HL-60 (cell line): ENCODE results near the gene GABARAPL2.
A peak's percentile ranks its signal among the peaks of the same experiment; 100 is the strongest.

ENCODE experiments used
- DNase-seq, 2 experiments: peaks; one replicate each; pipeline ENCODE4 v3.0.0-alpha.2; 2010 to 2020; ENCODE audit warnings: low read depth in 1 of 2, low spot score in 1 of 2
- H3K27ac ChIP-seq: fragments of 250-450 bp; sonication (Bioruptor Pico); replicated peaks from 2 replicates; pipeline ENCODE4 v1.5.1; 2020; ENCODE audit warnings: mild to moderate bottlenecking, moderate library complexity
- H3K27me3 ChIP-seq: fragments of 250-450 bp; sonication (Bioruptor Pico); 2 replicates; pipeline ENCODE4 v1.5.1; 2021; ENCODE audit warnings: mild to moderate bottlenecking, moderate library complexity; ENCODE audit not compliant: insufficient read depth, poor library complexity, severe bottlenecking
- H3K4me3 ChIP-seq: replicated peaks from 2 replicates; pipeline ENCODE4 v1.5.1; 2011; ENCODE audit warnings: mild to moderate bottlenecking, control low read depth, low read length; ENCODE audit not compliant: insufficient read depth
- GABPA ChIP-seq: IDR thresholded peaks from 2 replicates; pipeline ENCODE4 v1.6.1; 2012; ENCODE audit warnings: low read depth
- POLR2AphosphoS5 ChIP-seq: IDR thresholded peaks from 2 replicates; pipeline ENCODE4 v1.6.1; 2012; ENCODE audit warnings: low read depth
- REST ChIP-seq: IDR thresholded peaks from 2 replicates; pipeline ENCODE4 v1.6.1; 2012; ENCODE audit warnings: low read depth; ENCODE audit not compliant: insufficient replicate concordance
- SPI1 ChIP-seq: IDR thresholded peaks from 2 replicates; pipeline ENCODE4 v1.6.1; 2012; ENCODE audit warnings: low read depth, mild to moderate bottlenecking, borderline replicate concordance
- long read RNA-seq: library from polyadenylated mRNA; unstranded; transcript quantifications from one replicate; pipeline ENCODE4 v2.0.0, GENCODE V29; 2020
- TF ChIP-seq, protein P1 (sequence below): IDR thresholded peaks from one replicate; pipeline ENCODE4 v1.5.1; 2011; ENCODE audit warnings: low read length, control low read depth, inconsistent platforms; ENCODE audit not compliant: insufficient read depth

The GABARAPL2 gene
- long read RNA-seq, transcript GABARAPL2-201 (4 exons, 1,002 nt) = major isoform, 137 of 140 reads
- long read RNA-seq, partial matches to known transcripts = 2 of 140 reads
- long read RNA-seq, other reads (novel, unspliced or antisense) = 1 of 140 reads

DNA sequence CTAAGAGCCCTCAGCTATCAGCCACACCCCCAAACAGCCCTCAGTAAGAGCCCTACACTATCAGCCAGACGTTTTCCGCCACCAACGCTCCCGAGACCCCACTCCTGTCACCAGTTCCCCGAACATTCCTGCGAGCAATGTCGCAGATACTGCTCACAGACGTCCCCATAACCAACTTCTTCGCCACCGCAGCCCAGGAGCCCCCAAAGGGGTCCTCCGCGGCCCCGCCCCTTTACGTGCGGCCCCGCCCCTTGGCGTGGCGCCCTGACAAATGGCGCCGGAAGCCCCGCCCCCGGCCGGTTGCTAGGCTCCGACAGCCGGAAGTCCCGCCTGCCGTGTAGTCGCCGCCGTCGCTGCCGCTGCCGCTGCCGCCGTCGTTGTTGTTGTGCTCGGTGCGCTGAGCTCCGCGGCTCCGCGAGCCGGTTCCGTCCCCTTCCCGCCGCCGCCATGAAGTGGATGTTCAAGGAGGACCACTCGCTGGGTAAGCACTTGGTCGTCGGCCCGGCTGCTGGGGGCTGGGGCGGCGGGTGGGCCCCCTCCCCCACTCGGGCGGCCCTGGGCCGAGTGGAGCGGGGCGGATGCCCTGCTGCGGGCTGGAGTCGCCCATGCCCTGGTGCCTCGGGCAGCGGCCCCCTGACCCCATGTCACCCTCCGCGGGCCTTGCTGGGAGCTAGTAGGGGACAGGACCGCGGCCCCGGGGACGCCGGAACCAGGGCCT lies at the start of gene GABARAPL2:
TSS of gene GABARAPL2 (plus strand) at position 340 of the 718 bp plus-strand sequence. CDS start at position 448, 108 bp downstream.
- Histone ChIP-seq H3K27me3 (peaks cover 2% of the 10 kb centered on the region), H3K4me3 (peak within 1 kb of the TSS; percentile 98), H3K27ac (peak within 1 kb of the TSS; percentile 66)
- peak; percentile 62 to 81 for DNase-seq
- TF ChIP-seq POLR2AphosphoS5 (peak; percentile 25; the same call in 1 of the 2 replicates), GABPA (peak; percentile 86), REST (no peak)

DNA sequence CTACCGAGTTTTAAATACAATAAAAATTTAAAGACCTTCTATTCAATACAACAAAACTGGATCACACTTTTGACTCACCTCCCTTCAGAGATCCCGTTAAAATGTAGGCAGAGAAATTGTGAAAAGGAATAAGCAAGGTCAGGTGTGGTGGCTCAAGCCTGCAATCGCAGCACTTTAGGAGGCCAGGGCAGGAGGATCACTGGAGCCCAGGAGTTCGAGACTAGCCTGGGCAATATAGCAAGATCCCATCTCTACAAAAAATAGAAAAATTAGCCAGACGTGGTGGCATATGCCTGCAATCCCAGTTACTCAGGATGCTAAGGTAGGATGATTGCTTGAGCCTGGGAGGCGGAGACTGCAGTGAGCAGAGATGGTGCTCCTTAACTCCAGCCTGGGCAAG lies 47.0 kb upstream of the GABARAPL2 start:
- no peak overlapping the region for H3K27ac ChIP-seq
- no peak for DNase-seq
- H3K4me3 ChIP-seq = no peak overlapping the region
- TF ChIP-seq, protein P1, sequence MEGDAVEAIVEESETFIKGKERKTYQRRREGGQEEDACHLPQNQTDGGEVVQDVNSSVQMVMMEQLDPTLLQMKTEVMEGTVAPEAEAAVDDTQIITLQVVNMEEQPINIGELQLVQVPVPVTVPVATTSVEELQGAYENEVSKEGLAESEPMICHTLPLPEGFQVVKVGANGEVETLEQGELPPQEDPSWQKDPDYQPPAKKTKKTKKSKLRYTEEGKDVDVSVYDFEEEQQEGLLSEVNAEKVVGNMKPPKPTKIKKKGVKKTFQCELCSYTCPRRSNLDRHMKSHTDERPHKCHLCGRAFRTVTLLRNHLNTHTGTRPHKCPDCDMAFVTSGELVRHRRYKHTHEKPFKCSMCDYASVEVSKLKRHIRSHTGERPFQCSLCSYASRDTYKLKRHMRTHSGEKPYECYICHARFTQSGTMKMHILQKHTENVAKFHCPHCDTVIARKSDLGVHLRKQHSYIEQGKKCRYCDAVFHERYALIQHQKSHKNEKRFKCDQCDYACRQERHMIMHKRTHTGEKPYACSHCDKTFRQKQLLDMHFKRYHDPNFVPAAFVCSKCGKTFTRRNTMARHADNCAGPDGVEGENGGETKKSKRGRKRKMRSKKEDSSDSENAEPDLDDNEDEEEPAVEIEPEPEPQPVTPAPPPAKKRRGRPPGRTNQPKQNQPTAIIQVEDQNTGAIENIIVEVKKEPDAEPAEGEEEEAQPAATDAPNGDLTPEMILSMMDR = no peak
- no peak for TF ChIP-seq SPI1
- no peak for TF ChIP-seq GABPA
- no peak for TF ChIP-seq POLR2AphosphoS5
- no peak for TF ChIP-seq REST
- peaks cover 6% of the 10 kb centered on the region for H3K27me3 ChIP-seq

DNA sequence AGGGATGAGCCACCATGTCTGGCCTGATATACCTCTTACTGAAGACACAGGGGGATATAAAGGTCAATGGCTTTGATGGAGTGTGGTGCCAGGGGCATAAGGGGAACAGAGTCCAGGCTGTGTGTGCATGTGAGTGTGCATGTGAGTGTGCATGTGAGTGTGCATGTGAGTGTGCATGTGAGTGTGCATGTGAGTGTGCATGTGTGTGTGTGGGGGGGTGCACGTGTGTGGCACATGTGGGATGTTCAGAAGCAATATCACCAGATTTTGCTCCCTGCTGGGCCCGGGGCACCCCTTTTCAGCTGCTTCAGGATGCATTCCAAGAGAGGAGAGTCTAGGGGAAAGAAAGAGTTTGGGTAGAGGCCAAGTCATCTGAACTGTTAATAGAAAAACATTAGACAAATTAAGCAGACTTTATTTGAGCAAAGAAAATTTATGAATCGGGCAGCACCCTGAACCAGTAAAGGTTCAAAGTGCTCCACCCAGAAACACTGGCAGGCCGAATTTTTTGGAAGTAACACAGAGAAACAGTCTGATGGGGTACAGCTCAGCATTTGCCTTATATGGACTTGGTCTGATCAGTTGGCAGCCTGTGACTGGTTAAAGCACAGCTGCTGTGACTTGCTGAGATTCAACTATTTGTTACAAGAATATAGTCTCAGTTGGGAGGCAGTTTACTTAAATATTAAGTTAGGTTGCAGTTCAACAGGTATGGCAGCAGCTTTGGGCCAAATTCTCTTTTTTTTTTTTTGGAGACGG lies 40.0 kb upstream of the GABARAPL2 start:
- no peaks in the 10 kb centered on the region for H3K27me3 ChIP-seq
- H3K4me3 ChIP-seq = no peak overlapping the region
- TF ChIP-seq SPI1 = no peak
- no peak for TF ChIP-seq GABPA
- TF ChIP-seq, protein P1 = no peak
- no peak for TF ChIP-seq REST
- TF ChIP-seq POLR2AphosphoS5 = no peak
- H3K27ac ChIP-seq = no peak overlapping the region
- no peak for DNase-seq
